Endothelial cell of umbilical vein (primary cell): ENCODE data around the gene SLC49A3. TPM values are rescaled to one million over a fixed set of nuclear protein-coding genes. Genes with fewer than 3 reads are reported as not detected.

Source experiments
- BruUV-seq: library from RNA; stranded (reverse); fragments of 400-500 nt; replicated peaks from 2 replicates; lab custom pipeline; 2021; lab: Mats Ljungman, UMichigan
- CTCF ChIA-PET: fragments of 300-600, 350-600 bp; sonication (Branson Sonifier 250); formaldehyde crosslinking; loops from one replicate; lab custom pipeline; 2021; ENCODE audit warnings: antibody characterized with exemption, inconsistent platforms; lab: Charles Lee
- POLR2A ChIA-PET: fragments of 300-600, 350-600 bp; sonication (Branson Sonifier 250); formaldehyde crosslinking; loops from one replicate; lab custom pipeline; 2021; ENCODE audit warnings: antibody characterized with exemption, inconsistent platforms; lab: Charles Lee
- DNase-seq: peaks from one replicate; pipeline ENCODE4 v3.0.0-alpha.2; 2011; ENCODE audit warnings: low read depth, low spot score
- FAIRE-seq: peaks from 2 replicates; lab custom pipeline; 2011; peaks lifted over from hg19 to GRCh38; lab: Jason Lieb, UNC
- H2AFZ ChIP-seq: 2 replicates; pipeline ENCODE4 v1.6.0; 2012; ENCODE audit warnings: low read depth, low read length, control low read depth, inconsistent platforms
- H3K27ac ChIP-seq: 2 replicates; pipeline ENCODE4 v1.5.1; 2011; ENCODE audit warnings: low read depth, mild to moderate bottlenecking, control low read depth, low read length, moderate library complexity; ENCODE audit not compliant: insufficient read depth
- H3K27me3 ChIP-seq, 2 experiments: 2 replicates each; pipeline versions ENCODE4 v1.6.0 to v1.6.1; 2011; ENCODE audit warnings: low read length in 2 of 2, mixed read lengths in 1 of 2; ENCODE audit not compliant: control insufficient read depth in 2 of 2, insufficient read depth in 2 of 2
- H3K36me3 ChIP-seq, 2 experiments: 2 replicates in 1 of 2; 3 replicates in 1 of 2; pipeline ENCODE4 v1.5.1; 2011; ENCODE audit warnings: low read length in 2 of 2, mild to moderate bottlenecking in 1 of 2, moderate library complexity in 1 of 2; ENCODE audit not compliant: control insufficient read depth in 2 of 2, insufficient read depth in 2 of 2; ENCODE audit errors: extremely low read depth in 1 of 2
- H3K4me1 ChIP-seq: 3 replicates; pipeline ENCODE4 v1.5.1; 2011; ENCODE audit warnings: mild to moderate bottlenecking, low read length; ENCODE audit not compliant: control insufficient read depth, insufficient read depth; ENCODE audit errors: extremely low read depth
- H3K4me2 ChIP-seq: 2 replicates; pipeline ENCODE4 v1.6.1; 2011; ENCODE audit warnings: low read length, control low read depth, mixed read lengths; ENCODE audit not compliant: insufficient read depth
- H3K4me3 ChIP-seq, 3 experiments: fragments of 200-600 bp in 1 of 3; sonication (generic), shearing (Covaris generic) in 1 of 3; replicated peaks in 1 of 3; 2 replicates each; pipeline ENCODE4 v1.5.1; 2011 to 2016; ENCODE audit warnings: control low read depth in 3 of 3, low read length in 3 of 3, mild to moderate bottlenecking in 2 of 3, inconsistent platforms in 1 of 3, low read depth in 1 of 3, moderate library complexity in 1 of 3; ENCODE audit not compliant: insufficient read depth in 1 of 3
- H3K79me2 ChIP-seq: 2 replicates; pipeline ENCODE4 v1.6.0; 2012; ENCODE audit warnings: low read length, inconsistent platforms; ENCODE audit not compliant: control insufficient read depth, insufficient read depth
- H3K9ac ChIP-seq: replicated peaks from 2 replicates; pipeline ENCODE3; 2011; ENCODE audit warnings: low read length, control low read depth; ENCODE audit not compliant: insufficient read depth; ENCODE audit errors: extremely low read depth
- H3K9me1 ChIP-seq: replicated peaks from 3 replicates; pipeline ENCODE4 v1.6.0; 2011; ENCODE audit warnings: mild to moderate bottlenecking, low read length; ENCODE audit not compliant: control insufficient read depth, insufficient read depth; ENCODE audit errors: extremely low read depth
- H3K9me3 ChIP-seq: replicated peaks from 2 replicates; pipeline ENCODE4 v1.5.1; 2012; ENCODE audit warnings: low read length, inconsistent platforms; ENCODE audit not compliant: control insufficient read depth, insufficient read depth
- H4K20me1 ChIP-seq: replicated peaks from 2 replicates; pipeline ENCODE3; 2011; ENCODE audit warnings: mild to moderate bottlenecking, low read length; ENCODE audit not compliant: control insufficient read depth, insufficient read depth; ENCODE audit errors: extremely low read depth
- CTCF ChIP-seq, 2 donors: IDR thresholded peaks; 1 replicate in 1 of 2; 2 replicates in 1 of 2; pipeline ENCODE4 v1.5.1; 2011; ENCODE audit warnings: low read length in 2 of 2, mild to moderate bottlenecking in 2 of 2, moderate library complexity in 2 of 2, control low read depth in 1 of 2, inconsistent platforms in 1 of 2, low read depth in 1 of 2; ENCODE audit not compliant: insufficient read depth in 1 of 2; ENCODE audit errors: extremely low read depth in 1 of 2
- EZH2 ChIP-seq: IDR thresholded peaks from 2 replicates; pipeline ENCODE4 v1.6.1; 2012; ENCODE audit warnings: borderline replicate concordance, low read depth, mild to moderate bottlenecking, moderate library complexity, low read length, inconsistent platforms; ENCODE audit not compliant: severe bottlenecking
- GATA2 ChIP-seq: IDR thresholded peaks from 2 replicates; pipeline ENCODE4 v1.7.0; 2011; ENCODE audit warnings: low read depth, mild to moderate bottlenecking, moderate library complexity, mixed read lengths, low read length; ENCODE audit not compliant: insufficient read length, insufficient read depth
- MYC ChIP-seq: IDR thresholded peaks from one replicate; pipeline ENCODE4 v1.6.1; 2011; ENCODE audit warnings: mild to moderate bottlenecking, low read depth, low read length
- dilution Hi-C: fragments of 300-500 bp; cut with MboI; formaldehyde crosslinking; loops from one replicate; pipeline ENCODE4 v1.15.0; 2019; ENCODE audit warnings: low sequenced_read_pairs; ENCODE audit not compliant: extremely low pct_ligation_motif_present
- intact Hi-C: fragments of 100-400 bp; cut with micrococcal nuclease; formaldehyde crosslinking; loops from one replicate; pipeline ENCODE4 v1.10.0; 2022
- polyA plus RNA-seq, 4 experiments: library from polyadenylated mRNA; depleted of rRNA in 3 of 4; stranded (reverse) in 3 of 4; unstranded in 1 of 4; fragments of >200 nt; gene quantifications; 2 replicates each; pipeline versions ENCODE4 v1.2.1 to v1.2.3, GENCODE V29; 2011 to 2012; ENCODE audit warnings: missing spikeins in 1 of 4
- total RNA-seq: library from RNA; stranded (reverse); gene quantifications from 2 replicates; pipeline ENCODE4 v1.2.3, GENCODE V29; 2021

The SLC49A3 gene
- total and polyA plus RNA-seq, 2 donors (not counting 3 experiments of a cell fraction or from before 2014, with no cell fraction given), result 4.2 to 11.5 TPM

- no peaks in the 10 kb centered on the region for H3K27me3 ChIP-seq
- no peak for TF ChIP-seq CTCF (IDR thresholded peaks at IDR 0.05; ENCODE audit: extremely low read depth in 1 of 2, insufficient read depth in 1 of 2, low read depth in 1 of 2, low read length in 2 of 2)
- TF ChIP-seq GATA2, result no peak
- dilution Hi-C loops, result no loop called here
- FAIRE-seq (no peak), DNase-seq (no peak)
- H3K4me3 ChIP-seq, result no peak overlapping the region
- no peaks in the 10 kb centered on the region for H3K9me1 ChIP-seq
- no peak overlapping the region for H3K4me2 ChIP-seq
- H3K79me2 ChIP-seq, result no peaks in the 10 kb centered on the region
- no peak overlapping the region for H3K27ac ChIP-seq
- POLR2A ChIA-PET, result no interaction called here
- BruUV-seq, result no TSS peak
- H2AFZ ChIP-seq, result no peak overlapping the region
- no peaks in the 10 kb centered on the region for H3K9me3 ChIP-seq
- no peaks in the 10 kb centered on the region for H3K4me1 ChIP-seq
- intact Hi-C loops, result no loop called here
- no peaks in the 10 kb centered on the region for H3K36me3 ChIP-seq
- CTCF ChIA-PET, result no interaction called here
- H3K9ac ChIP-seq, result no peak overlapping the region
- no peaks in the 10 kb centered on the region for H4K20me1 ChIP-seq
These were observed 32.3 kb downstream of the SLC49A3 start for GRCh38 chr4:656436-657337.

- POLR2A ChIA-PET, result no interaction called here
- dilution Hi-C loops, result no loop called here
These were observed 33.3 kb downstream of the SLC49A3 start for GRCh38 chr4:655464-656151.

More at GRCh38 chr4:655464-656151, 33.3 kb downstream of the SLC49A3 start:
- H3K4me1 ChIP-seq, result no peaks in the 10 kb centered on the region
- FAIRE-seq, result no peak
- H3K4me2 ChIP-seq, result no peak overlapping the region
- TF ChIP-seq MYC (no peak), EZH2 (no peak)
- no peak overlapping the region for H2AFZ ChIP-seq
- no peak overlapping the region for H3K4me3 ChIP-seq
- no peaks in the 10 kb centered on the region for H3K9me3 ChIP-seq
- H3K36me3 ChIP-seq, result no peaks in the 10 kb centered on the region
- DNase-seq, result no peak
- H4K20me1 ChIP-seq, result no peaks in the 10 kb centered on the region
- no peak overlapping the region for H3K27ac ChIP-seq
- H3K27me3 ChIP-seq, result no peaks in the 10 kb centered on the region
- no peaks in the 10 kb centered on the region for H3K9me1 ChIP-seq
- H3K79me2 ChIP-seq, result no peaks in the 10 kb centered on the region
- H3K9ac ChIP-seq, result no peak overlapping the region
- intact Hi-C loops, result no loop called here
- CTCF ChIA-PET, result no interaction called here
- no TSS peak for BruUV-seq
